NCI-H128 (cell line): Measurements from ENCODE around the gene C17orf100.
"Not testable (repeated sequence)": the region's sequence is repeated elsewhere in the genome, so short reads cannot be mapped to it uniquely, and the experiment has no call there.

ENCODE experiments used
- DNase-seq: peaks from one replicate; lab custom pipeline; 2025; ENCODE audit not compliant: unreplicated experiment; lab: John Stamatoyannopoulos, UW

The C17orf100 gene

DNA sequence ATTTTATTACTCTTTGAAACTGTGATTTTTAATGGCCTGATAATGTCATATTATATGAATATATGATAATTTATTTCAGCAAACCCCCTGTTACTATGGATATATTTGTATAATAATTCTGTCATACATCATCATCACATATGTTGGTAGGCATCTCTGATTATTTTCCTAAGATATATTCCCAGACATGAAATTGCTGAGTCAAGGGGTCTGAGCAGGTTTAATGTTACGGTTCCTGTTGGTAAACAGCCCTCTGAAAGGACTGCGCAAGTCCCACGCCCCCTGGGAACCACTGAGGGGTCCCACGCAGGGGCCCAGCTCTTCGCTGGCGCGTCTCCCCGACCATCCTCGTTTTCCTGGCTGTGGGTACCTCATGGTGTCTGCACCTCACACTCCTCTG is 37.4 kb downstream of the C17orf100 start:
- no peak for DNase-seq

DNA sequence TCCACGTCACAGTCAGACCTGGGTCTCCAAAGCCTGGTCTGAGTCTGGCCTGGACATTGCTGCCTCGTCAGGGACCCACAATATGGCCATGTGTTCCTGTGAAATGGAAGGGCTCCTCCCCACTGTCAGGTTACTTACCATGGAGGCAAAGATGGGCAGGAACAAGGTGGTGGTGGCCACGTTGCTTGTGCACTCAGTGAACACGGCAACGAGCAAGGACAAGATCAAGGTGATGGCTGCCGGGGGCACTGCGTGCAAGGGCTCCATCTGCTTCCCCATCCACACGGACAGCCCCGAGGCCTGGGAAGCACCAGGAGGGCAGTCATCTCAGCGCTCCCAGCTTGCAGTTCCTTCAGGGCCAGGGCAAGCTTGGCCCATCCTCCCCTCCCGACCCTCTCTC is 39.1 kb downstream of the C17orf100 start:
- DNase-seq: no peak

DNA sequence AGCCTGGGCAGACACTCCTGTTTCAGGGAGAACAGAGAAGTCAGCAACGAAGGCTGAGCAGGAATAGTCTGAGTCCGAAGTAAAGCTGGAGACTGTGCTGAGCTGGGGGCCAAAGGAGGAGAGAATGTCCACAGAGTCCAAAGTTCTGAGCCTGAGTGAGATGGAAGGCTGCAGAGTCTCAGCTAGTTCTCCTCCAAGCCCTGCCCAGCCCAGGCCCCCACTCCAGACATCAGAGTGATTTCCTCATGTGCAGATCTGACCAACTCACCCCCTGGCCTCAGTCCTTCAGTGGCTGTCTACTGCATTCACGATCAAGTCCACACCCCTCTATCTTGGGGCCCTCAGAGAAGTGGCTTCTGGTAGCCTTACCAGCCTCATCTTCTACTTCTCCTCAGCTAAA is 40.0 kb downstream of the C17orf100 start:
- no peak for DNase-seq

DNA sequence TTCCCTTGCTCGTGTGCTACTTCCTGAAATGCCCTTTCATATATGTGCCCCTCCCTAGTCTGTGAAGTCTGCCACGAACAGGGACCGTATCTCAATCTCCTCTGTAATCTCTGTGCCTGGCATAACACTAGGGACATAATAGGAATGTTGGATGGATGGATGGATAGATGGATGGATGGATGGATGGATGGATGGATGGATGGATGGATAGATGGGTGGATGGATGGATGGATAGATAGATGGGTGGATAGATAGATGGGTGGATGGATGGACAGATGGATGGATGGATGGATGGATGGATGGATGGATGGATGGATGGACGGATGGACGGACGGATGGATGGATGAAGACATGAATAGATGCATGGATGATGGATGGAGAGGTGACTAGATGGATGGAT is 40.4 kb downstream of the C17orf100 start:
- not testable (repeated sequence) for DNase-seq

DNA sequence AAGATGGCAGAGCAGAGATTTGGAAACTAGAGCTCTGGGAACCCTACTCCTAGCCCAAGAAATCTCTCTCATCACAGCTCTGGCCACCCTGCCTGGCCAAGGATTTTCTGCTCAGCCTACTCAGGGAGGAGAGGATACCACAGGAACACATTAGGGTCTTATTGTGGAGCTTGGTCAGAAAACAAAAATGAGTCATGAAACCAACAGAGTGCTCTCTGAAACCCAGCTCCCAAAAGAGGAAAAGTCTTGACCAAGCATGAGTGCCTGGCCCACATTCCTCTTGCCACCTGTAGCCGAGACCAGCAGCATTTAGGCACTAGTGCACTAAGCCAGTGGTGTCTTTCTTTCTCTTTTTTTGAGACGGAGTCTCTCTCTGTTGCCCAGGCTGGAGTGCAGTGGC is 43.5 kb downstream of the C17orf100 start:
- no peak for DNase-seq

DNA sequence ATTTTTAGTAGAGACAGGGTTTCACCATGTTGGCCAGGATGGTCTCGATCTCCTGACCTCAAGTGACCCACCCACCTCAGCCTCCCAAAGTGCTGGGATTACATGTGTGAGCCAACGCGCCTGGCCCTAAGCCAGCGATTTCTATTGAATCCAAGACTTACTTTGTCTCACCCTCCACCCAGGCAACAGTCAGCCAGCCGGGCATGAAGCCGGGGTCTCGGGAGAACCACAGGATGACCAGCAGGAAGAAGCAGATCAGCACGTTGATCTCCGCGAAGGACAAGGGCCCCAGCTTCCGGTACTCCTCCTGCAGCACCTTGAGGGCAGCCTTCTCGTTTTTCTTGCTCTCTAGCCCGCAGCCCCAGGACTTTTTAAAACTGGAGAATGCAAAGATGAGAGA is 44.0 kb downstream of the C17orf100 start:
- no peak for DNase-seq

DNA sequence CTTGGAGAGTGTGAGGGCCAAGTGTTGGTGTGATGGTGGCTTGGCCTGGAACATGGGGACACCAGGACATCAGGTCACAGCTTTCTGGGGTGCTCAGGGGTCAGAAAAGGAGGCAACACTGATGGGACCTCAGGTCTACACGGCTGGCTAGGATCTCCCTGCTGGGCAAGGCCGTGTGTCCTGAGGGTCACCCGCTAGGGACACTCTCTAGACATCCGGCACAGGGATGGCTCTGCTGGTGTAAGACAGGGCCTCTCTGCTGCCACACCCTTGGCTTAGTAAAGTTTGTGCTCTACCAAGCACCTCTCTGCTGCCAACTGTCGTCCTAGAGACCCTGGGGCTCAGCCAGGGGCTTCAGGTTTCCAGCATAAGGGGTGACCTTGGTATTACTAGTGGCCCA is 45.3 kb downstream of the C17orf100 start:
- no peak for DNase-seq

DNA sequence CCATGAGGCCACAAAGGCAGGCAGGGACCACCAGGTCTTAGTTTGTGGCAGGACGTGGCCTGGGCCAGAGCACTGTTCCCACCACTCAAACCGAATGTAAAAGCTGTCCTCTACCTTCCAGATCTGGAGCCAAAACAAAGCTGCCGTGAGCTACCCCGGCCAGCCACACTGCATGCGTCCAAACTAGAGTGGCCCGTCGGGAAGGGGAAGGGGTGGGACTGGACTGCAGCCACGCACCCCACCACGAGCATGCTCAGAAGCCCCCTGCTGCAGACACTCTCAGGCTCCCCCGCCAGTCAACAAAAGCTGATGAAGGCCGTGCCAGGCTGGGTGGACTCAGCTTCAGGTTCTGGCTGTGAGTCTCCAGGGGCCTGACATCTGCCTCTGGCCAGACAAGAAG is 46.4 kb downstream of the C17orf100 start:
- DNase-seq: no peak

DNA sequence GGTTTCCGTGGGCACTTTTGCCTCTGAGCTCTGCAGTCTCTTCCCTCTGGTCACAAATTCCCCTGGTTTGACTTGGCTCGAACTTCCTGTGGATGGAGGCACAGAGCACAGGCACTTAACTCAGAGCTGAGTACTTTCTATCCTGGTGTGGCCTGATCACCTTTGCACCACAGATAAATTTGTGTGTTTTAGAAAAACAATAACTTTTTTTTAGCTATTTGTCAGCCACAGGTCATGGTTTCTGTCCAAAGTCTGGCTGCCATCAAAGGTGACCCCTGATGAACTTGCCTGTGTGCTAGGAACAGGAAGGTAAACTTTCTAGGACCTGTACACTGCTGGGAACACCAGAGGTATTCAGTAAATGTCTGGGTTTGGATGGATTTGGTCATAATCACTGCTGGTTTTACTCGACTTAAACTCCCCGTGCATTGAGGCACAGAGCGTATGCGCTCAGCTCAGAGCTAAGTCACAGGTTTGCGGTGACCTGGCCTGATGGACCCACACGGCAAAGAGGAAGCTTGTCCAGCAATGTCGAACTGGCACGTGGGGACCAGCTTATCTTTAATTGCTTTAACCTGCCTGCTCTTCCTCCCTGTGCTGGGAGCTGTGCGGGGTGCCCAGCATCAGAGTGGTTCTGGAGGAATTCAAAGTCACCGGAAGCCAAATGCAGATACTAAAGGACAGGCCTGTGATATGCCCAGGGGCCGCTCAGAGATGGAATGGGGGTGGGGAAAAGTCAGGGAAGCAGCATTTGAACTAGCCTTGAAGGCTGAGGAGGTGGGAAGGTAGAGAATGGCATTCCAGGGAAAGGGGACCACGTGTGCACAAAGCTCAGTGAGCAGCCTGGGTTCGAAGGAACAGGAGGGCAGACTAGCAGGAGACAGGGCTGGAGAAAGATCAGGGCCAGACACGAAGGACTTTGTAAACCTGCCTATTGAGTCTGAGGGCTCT is 48.7 kb downstream of the C17orf100 start:
- DNase-seq: no peak

DNA sequence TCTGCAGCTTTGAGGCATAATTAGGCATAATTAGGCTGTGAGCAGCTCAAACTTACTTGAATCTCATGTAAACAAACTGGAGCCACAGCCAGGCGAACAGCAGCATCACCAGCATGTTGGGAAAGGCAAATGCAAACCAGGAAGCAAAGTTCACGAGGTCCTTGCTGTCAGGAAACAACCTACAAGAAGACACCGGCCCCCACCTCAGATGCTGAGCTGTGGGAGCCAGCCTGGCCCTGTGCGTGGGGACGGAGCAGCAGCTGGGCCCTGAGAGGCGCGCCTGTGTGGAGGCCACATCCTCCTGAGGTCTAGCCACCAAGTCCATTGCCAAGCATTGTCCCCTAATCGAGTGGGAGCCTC is 49.4 kb downstream of the C17orf100 start:
- DNase-seq: no peak

DNA sequence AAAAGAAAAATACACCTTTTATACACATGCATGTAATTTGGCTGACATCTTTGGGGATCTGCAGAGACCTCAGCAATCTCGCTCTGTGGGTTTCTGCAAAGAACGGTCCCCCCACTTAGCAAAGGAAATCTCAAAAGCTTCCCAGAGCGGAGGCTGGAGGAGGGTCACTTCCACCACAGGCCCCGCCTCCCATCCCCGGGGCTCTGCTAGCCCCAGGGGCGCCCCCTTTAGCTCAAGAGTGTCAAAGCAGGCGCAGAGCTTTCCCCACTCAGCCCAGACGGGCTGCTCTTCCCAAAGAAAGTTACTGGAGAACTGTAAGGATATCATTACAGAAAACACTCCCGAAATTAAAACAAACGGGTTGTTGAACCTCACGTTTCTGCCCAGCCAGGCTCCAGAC is 50.2 kb downstream of the C17orf100 start:
- no peak for DNase-seq

DNA sequence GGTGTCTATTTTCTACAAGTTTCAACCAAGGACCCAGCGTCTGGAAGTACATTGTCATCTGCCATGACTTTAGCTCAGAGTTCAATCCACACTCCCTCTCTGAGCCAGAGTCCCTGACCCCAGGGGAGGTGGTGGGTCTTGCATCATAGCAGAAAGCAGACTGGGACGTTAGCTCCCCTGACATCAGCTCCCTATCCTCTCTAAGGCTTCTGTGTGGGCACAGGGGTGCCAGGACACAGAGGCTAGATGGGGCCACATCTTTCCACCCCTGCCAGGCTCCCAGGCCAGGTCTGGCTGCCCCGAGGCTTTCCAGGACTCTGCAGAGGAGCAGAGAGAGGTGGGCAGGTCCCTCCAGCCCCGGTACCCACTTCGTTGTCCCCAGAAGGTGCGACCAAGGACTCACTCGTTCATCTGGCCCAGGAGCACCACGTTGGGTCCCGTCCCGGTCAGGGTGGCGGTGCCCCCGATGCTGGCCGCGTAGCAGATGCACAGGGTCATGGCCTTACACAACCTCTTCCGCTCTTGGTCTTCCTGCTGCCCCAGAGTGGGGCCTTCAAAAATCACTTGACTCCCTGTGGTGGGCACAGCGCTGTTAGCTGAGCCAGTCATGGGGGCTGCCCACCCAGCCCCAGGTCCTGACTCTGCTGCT is 51.1 kb downstream of the C17orf100 start:
- no peak for DNase-seq
